CD4-positive, alpha-beta T cell treated with Interleukin-12 subunit alpha and Interleukin-12 subunit beta, for 1 hour (primary cell): Measurements from ENCODE around the gene PTRH1.
"Not testable (repeated sequence)": the region's sequence is repeated elsewhere in the genome, so short reads cannot be mapped to it uniquely, and the experiment has no call there.

Experiments
- DNase-seq: peaks from one replicate; pipeline ENCODE4 v3.0.0-alpha.2; 2020

PTRH1 gene, protein sequence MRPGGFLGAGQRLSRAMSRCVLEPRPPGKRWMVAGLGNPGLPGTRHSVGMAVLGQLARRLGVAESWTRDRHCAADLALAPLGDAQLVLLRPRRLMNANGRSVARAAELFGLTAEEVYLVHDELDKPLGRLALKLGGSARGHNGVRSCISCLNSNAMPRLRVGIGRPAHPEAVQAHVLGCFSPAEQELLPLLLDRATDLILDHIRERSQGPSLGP

DNA sequence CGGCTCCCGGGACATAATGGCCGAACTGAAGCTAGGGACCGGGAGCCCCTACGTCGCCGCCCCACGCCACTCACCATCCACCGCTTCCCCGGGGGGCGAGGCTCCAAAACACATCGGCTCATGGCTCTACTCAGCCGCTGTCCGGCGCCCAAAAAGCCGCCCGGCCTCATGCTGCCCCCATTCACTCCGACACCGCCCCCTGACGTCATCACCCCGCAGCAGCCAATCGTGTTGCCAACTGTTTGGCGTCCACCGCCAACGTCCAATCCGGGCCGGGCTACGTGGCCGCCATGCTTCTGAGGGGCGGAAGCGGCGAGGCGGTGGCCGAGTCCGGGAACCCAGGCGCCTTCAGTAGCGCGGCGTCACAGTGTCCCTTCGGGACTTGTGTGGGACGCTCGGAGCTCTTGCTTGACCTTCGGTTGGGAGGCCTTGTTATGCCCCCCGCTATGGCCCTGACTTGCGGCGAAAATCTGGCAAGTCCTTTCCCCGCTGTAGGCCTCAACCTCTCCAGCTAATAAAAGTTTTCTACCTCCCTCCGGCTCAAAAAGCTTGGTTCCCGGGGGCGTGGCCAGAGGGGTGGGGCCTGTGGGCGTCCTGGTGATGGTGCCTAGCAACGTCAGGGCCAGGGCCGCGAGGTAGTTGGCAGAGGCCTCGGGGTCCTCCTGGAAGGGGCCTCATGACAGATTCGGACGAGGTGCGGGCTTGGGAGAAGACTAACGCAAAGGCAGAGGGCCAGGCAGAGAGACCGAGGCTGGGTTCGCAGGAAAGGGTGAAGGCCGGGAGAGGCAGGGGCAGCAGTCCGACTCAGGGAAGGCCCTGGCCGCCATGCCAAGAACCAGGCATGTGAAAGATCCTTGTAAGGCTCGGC is at the start of gene PTRH1, which contains the start of gene TTC16:
Gene PTRH1 (minus strand): TSS at position 194 of the 868 bp plus-strand sequence. CDS start 24 bp downstream, at position 170.
Gene TTC16 (plus strand): TSS at position 610 of the 868 bp plus-strand sequence. CDS start 67 bp downstream, at position 677.
- DNase-seq, result peak; percentile 95

DNA sequence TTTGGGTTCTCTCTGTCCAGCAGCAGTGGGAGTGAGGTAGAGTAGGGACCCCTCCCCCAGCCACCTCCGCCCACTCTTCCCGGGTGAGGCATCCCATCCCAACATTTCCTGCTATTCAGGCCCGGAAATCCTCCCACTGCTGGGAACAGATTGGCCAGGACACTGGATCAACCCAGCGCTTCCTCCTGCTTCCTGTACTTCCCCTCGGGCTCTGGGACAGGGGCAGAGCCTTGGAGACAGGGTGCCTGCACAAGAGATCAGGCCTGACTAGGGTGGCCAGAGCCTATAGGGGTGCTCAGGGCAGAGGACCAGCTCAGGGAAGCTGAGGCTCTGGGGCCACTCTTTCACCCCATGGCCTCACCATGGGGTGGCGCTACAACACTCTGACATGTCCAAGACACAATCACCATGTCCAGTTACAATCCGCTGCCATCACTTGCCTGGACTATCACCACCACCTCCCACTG is 48.5 kb upstream of the PTRH1 start:
- DNase-seq, result peak; percentile 45

DNA sequence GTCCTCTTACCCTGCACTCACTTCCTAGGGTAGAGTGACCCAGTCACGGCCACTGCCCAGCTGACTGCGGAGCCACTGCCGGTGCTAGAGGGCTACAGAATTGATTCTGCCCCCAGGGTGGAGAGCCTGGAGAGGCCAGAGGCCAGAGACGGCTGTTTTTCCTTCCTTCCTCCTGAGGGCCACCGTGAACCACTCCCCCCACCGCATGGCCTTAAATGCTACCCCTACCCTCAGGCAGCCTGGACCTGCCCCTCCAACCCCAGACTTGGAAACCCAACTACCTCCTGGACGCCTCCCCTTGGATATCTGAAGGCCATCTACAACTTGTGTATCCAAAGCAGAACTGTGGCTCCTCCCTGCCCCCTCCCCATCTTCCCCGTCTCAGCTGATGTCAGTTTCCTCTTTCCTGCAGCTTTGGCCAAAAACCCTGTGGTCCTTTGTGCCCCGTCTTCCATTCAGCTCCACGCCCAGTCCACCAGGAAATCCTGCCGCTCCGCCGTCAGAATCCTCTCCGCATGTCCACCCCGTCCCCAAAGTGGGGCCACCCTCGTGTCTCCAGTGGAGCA is 46.7 kb upstream of the PTRH1 start:
- DNase-seq, result no peak

DNA sequence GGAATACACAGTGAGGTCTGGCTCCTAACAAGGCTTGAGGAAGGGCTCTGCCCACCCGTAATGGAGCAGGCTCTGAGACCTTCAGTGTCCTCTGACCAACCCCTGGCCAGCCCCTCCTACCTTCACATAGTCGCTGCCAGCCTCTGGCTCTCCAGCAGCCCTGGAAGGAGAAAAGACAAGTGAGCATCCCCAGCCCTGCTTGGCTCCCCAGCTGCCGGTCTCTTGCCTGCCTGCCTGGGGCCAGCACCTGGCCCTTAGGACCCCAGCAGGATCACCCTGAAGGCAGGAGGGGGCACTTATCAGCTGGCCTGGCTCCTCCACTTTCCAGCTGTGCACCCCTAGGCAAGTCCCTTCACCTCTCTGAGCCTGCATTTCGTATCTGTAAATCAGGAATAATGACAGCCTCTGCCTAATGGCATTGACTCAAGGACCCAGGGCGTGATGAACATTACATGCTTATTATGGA is 46.1 kb upstream of the PTRH1 start:
- DNase-seq, result no peak

DNA sequence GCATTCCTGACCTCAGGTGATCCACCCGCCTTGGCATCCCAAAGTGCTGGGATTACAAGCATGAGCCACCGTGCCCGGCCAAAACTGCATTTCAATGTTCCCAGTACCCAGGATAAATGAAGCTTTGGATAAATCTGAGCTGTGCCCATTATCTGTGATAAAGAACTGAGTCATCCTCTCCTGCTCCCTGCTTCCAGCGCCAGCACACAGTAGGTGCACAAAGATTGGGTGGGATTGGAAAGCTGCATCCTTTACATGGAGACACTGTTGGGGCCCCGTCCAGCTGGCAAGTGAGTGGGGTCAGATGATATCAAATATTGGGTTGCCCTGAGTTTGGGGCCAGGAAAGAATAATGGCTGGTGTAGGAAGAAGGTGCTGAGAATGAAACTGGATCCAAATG is 45.6 kb upstream of the PTRH1 start:
- no peak for DNase-seq

DNA sequence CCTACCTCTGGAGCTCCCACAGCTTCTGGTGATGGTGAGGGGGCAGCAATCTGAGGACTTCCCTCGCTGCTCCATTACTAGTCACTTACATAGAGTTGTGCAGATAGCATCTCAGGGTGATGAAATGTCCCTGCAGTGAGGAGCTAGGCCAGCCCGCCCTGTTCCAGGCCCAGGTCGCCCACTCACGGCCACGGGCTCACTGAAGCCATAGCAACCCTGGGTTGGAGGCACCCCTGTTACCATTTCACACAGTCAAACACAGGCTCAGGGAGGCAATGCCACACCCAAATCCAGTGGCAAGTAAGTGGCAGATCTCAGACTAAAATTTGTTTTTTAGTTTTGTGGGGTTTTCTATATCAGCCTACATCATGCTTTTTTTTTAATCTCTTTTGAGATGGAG is 43.4 kb upstream of the PTRH1 start:
- no peak for DNase-seq

DNA sequence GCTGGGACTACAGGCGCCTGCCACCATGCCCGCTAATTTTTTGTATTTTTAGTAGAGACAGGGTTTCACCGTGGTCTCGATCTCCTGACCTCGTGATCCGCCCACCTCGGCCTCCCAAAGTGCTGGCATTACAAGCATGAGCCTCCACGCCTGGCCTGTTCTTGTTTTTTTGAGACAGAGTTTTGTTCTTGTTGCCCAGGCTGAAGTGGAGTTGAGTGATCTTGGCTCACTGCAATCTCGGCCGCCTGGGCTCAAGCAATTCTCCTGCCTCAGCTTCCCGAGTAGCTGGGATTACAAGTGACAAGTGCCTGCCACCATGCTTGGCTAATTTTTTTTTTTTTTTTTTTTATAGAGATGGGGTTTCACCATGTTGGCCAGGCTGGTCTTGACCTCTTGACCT is 41.3 kb upstream of the PTRH1 start:
- not testable (repeated sequence) for DNase-seq

DNA sequence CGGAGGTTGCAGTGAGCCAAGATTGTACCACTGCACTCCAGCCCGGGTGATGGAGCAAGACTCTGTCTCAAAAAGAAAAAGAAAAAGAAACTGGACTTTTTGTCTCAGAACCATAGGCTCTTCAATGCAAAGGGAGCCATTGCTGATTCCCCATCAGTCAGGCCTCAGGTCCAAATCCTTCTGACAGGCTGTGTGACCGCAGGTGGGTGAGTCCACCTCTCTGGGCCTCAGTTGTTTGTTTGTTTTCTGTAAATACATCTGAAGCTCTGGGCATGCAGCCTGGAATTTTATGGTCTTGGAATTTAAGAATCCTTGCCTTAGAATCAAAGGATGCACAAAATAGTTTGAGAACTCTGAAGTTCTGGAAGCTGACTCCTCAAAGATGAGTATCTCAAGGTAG is 40.8 kb upstream of the PTRH1 start:
- DNase-seq, result no peak

DNA sequence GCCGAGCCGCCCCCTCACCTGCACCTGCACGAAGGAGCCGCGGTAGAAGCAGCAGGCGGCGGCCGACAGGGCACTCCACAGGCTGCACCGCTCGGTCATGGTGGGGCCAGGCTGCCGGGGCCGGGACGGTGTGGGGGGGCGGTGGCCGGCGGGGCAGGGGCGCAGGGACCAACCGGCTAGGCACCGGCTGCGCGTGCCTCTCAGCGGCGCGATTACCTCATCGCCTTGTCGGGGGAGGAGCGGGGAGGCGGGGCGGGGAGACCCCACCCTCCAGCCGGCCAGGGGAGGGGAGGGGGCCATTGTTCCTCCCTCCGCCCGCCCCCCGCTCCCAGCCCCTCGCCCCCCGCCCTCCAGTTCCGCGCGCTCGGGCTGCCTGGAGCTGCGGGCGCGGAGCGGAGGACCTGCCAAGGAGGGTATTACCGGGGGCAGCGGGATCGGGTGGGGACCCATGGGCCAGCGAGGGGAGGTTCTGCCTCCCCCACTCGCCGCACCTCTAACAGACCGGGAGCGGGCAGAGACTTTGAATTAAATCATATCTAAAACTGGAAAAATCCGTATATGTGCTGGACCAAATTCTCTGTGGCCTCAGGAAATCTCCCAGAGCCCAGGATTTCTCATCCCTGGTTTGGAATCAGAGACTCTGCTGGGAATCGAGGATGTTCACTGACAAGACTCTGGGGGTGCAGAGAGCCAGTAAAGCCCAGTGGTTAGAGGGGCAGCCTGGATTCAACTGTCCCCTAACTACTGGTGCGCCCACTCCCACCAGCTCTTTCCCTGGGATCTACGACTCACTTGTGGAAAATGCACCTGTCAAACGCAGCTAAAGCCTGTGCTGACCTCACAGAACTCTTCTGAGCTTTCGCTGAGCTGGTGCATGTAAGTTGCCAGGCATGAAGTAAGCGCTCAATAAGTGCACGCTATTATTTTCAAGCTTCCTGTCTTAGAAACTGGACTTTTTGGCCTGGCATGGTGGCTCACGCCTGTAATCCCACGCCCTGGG is 39.9 kb upstream of the PTRH1 start:
- no peak for DNase-seq

DNA sequence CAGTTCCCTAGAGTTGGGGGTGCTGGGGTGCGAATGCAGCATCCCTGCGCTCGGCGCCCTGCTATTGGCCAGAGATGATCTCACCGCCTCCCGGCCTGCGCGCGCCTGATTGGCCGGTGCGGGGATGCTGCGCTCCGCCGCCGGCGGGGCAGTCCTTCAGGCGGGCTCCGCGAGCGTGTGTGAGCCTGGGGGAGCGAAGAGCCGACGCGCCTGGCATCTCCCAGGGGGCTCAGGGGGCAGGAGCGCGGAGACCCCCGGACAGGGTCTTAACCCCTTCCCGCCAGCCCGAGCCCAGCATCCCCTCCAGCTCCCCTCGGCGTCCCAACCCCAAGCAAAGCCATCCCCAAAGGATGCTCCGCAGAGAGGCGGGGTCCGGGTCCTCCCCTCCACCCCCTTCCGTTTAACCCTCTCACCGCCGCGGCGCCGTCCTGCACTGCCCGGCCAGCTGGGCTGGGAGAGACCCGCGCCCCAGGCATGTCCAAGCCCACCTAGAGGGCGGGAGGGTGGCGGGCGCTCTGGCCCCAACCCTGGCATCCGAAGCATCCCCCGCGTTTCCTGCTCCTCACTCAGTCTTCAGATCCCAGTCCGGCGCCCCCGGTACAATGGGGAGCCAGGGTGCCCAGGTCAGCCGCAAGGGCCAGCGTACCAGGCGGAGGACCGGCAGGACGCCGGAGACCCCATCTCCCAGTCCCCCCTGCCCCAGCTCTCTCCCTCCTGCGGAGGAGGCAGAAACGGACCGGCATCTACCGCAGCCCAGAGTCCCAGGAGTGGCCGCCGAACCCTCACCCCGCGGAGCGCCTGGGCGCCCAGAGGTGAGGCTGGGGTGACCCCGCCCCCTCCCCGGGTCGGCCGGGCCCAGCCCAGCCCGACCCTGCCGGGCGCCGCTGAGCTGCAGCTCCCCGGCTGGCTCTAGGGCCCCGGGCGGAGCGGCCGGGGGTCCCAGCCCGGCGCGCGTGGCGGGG is 38.9 kb upstream of the PTRH1 start:
- no peak for DNase-seq

DNA sequence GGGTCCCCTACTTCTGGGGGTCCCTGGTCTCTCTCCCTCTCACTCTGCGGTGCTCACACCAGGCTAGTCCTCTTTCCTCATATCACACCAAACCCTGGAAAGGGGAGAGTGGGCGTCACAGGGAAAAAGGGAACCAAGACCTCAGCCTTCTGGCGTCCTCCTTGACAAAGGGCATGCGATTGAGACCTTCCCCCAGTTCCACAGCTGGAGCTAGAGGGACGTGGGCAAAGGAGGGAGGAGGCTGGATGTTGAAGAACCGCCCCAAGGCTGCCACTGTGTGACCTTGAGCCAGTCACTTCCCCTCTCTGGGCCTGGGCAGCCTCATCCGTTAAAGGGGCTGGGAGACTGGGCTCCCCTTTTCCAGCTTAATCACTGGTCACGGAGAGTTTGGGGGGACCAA is 38.2 kb upstream of the PTRH1 start:
- no peak for DNase-seq

DNA sequence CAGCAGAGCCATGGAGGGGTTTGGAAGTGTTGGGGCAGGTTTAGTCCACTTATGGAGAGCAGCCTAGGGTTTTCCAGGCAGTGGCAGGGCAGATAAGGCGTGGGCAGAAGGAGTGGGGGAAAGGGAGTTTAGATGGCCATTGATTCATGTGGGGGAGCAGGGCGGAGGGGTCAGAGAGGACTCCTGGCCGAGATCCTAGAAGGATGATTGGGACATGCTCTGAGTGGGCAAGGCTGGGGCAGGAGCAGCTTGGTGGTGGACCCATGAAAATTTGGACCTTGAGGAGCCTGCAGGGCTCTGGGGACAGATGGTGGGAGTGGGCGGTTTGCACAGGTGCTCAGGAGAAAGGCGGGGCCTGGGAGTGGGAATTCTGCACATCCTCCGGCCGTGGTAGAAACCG is 37.7 kb upstream of the PTRH1 start:
- DNase-seq, result no peak

DNA sequence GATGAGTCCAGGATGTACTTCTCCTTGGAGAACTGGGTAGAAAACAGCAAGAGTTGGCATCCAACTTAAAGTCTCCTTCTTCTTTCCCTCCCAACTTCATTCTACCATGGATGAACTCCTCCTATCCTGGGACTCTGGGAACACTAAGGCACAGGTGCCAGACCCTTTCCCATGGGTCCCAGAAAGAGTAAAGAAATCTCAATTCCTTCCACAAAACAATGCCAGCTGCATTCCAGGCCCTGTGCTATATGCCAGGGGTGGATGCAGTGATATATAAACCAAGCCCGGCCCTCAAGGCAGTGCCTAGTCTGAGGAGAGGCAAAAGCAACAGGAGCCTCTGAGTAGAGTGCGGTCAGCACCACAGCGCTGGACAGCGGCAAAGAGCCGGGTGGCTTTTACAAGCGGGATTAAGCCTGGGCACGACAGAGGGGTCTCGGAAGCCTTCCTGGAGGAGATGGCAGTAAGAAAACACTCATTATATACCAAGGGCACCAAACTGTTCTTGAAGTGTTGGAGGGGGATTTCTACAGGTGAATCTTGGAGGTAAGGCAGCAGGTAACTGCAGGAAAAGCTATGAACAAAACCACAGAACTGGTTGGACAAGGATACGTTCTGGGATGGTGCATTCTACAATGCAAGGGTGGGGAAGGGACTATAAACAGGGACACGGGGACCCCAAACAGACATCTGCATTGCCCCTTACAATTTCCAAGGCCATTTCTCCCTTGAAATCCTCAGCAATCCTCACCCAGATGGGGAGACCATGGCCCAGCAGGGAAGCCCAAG is 36.0 kb upstream of the PTRH1 start:
- no peak for DNase-seq

DNA sequence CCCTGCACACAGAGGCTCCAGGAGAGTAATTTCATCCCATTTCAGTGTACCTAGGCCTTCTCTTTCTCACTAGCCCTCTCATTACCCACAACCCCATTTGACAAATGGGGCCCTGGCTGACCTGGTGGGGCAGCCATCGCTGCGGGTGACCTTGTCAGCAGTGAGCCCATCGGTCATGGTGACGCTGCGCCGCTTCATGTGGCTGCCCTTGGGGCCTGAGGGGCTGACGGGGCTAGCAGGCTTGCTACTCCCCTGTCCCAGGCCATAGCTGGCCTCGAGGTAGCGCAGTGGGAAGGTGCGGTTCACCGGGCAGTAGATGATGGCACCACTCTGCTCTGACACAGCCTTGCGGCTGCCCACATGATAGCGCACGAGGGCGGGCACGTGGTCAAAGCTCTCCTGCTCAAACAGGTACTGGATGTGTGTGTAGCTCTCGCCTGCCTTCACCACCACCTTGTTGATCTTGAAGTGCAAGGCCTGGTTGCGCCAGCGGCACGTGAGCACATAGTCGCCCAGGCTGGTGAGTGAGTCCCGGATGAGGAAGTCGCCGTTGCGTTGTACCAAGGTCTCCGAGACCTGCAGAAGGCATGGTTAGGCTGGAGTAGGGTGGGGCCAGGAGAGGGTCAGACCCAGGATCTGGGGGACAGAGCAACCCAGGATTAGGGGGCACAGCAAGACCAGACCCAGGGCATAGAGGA is 33.8 kb upstream of the PTRH1 start:
- no peak for DNase-seq

DNA sequence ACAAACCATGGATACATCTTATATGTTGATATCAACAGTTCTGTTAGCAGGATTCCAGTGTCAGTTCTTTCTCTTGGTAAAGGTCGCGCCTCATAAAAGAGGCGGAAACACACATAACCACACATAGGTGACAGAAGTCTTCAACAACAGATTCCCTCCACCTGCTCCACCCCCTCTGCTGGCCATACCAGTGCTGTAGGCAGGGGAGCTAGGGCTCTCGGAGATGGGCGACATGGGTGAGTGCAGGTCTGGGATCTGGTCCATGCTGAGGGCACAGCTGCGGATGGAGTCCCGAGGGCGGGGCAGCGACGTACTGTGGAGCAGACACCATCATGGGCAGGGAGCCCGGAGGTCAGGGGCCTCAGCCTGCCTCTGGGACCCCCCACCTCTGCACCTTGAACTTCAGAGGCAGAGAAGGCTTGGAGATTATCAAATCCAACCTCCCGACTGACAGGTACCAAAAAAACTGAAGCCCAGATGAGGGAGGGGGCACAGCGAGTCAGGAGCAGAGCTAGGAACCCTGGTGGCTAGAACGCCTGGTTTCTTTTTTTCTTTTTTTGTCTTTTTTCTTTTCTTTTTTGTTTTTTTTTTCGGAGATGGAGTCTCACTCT is 31.6 kb upstream of the PTRH1 start:
- peak; percentile 48 for DNase-seq

DNA sequence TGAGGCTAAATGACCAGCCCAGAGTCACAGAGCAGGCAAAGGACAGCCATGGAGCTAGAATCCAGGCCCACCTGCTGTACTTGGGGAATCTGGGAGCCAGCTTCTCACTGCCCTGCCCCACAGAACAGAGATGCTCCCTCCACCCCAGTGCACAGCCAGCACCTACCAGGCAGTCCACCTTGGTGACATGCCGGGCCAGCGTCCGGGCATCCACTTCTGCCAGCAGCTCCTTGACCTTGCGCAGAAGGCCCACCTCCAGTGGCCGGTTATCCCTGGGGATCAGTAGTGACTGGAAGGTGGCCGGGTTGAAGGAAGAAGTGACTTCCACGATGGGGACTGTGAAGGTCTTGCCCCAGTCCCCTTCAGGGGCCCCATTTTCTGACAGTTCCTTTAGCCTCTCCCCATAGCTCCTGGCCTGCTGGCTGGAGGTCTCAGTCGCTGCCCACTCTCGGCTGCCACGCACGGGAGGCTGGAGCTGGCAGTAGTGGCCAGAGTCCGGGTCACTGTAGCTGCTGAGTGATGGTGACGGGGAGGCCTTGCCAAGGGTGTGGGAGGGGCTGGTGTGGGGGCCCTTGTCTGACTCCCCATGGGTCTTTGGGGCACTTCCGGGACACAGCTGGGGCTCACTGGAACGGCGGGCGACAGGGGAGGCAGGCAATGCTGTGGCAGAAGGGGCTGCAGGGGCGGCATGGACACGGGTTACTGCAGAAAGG is 29.1 kb upstream of the PTRH1 start:
- DNase-seq, result no peak

DNA sequence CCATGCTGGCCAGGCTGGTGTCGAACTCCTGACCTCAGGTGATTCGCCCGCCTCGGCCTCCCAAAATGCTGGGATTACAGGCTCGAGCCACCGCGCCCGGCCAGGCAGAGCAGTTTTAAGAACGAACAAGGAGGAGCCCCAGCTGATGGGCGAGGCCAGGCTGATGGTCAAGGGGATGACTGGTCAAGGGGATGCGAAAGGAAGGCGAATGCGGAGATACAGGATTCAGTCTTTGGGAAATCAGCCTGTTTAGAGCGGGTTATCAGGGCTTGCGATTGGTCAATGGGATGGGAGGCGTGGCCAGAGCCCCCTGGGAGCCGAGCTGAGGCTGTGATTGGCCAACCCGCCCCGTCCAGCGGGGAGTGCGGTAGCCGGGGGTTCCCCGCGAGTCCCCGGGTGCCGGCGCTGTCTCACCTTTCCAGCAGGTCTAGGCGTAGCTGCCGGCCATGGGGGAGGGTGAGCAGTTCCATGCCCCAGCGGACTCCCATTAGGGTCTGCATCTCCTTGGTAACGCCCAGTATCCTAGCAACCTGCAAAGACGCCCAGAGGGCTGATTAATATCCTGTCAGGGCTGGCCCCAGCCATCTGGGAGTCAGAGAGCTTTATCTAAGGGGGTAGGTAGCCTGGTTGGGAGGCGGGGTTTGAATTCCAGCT is 27.1 kb upstream of the PTRH1 start:
- no peak for DNase-seq

DNA sequence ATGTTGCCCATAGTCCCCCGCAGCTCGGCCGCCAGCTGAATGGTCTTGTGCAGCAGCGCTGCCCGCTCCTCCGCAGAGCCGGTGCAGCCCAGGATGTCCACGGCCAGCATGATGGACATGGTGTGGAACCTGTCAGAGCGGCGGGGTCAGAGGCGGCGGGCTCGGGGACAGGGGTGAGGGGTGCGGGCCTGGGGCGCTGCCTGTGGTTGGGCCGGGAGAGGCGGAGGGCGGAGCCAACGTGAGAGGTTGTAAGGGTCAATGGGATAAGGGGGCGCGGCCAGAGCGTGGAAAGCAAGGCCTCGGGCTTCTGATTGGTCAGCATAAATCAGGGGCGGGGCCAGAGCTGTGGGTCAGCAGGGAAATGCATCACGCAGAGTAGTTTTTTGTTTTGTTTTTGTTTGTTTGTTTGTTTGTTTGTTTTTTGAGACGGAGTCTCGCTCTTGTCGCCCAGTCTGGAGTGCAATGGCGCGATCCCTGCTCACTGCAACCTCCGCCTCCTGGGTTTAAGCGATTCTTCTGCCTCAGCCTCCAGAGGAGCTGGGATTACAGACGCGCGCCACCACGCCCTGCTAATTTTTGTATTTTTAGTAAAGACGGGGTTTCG is 26.5 kb upstream of the PTRH1 start:
- no peak for DNase-seq
